ENCODE results near the gene CDC42BPA.

GRCh38 chr1:226977643-226978431 is 340.5 kb downstream of the CDC42BPA start:
- TF ChIP-seq CEBPB (tag; IDR thresholded peaks at IDR 0.05) (no peak), FOXP4 (CRISPR knock-in tag; IDR thresholded peaks at IDR 0.05; ENCODE audit: borderline replicate concordance) (no peak), FOXA3 (CRISPR knock-in tag; conservative IDR thresholded peaks at IDR 0.05 in 1 of 2, IDR thresholded peaks at IDR 0.05 in 1 of 2) (no peak), POLR2A (conservative IDR thresholded peaks at IDR 0.05) (no peak), SRSF1 (IDR thresholded peaks at IDR 0.05; ENCODE audit: low read depth, low read length) (no peak), TAF1 (IDR thresholded peaks at IDR 0.05; ENCODE audit: control insufficient read depth, extremely low read depth, insufficient read depth, low read length, severe bottlenecking) (no peak), MAFF (IDR thresholded peaks at IDR 0.05; ENCODE audit: low read length) (no peak), ZNF232 (CRISPR knock-in tag; IDR thresholded peaks at IDR 0.05) (no peak), TCF7L2 (IDR thresholded peaks at IDR 0.05; ENCODE audit: low read depth, low read length) (no peak)
